ENCODE measurements around the gene ST7. TPM values are rescaled to one million over a fixed set of nuclear protein-coding genes. Genes with fewer than 3 reads are reported as not detected.

The ST7 gene
- total and polyA plus RNA-seq, 2 of the 13 experiments (the other 11 are each of a cell fraction or from before 2014, with no cell fraction given), result 17.3 to 23.5 TPM

DNA sequence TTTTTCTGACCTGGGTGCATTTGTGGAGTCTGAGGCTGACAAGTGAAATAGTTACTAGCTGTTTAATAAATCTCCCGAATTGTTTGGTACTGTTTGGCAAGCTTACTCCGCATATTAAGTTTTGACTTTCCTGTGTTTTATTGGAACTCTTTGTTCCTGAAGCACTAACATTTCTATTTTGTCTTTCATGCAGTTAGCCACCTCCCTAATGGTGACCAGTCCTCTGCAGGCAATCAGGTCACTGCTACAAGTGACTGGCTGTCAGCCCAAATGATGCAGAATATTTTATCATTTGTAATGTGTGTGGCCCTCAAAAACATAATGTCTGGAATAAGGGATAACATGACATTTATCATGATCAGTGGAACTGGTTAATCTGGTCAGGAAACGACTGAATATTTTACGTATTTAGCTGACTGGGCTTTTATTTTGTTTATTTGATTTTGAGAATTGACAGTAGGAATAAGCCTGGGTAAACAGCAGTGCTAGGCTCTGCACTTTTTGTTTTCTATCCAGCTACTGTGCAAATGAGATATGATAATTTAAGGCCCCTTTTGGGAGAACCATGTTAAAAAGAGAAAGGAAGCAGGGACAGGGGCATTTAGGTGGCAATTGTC is 82.9 kb downstream of the ST7 start:
- Histone ChIP-seq H3K9ac (ENCODE audit: insufficient read depth, low read depth, low read length) (no peak overlapping the region), H3K36me3 (replicated peaks in 1 of 2; ENCODE audit: control insufficient read depth in 1 of 2, insufficient read depth in 2 of 2, low read length in 2 of 2) (no peaks in the 10 kb centered on the region), H3K4me1 (ENCODE audit: insufficient read depth, low read length) (no peaks in the 10 kb centered on the region), H3K4me3 (replicated peaks in 1 of 3; ENCODE audit: insufficient read depth in 1 of 3, low read depth in 2 of 3, low read length in 3 of 3) (no peak overlapping the region), H3K79me2 (ENCODE audit: insufficient read depth, low read length) (no peaks in the 10 kb centered on the region), H2AFZ (ENCODE audit: low read length) (no peak overlapping the region), H3K27ac (ENCODE audit: extremely low read length, insufficient read depth, low read length) (no peak overlapping the region), H3K4me2 (ENCODE audit: low read depth, low read length) (no peak overlapping the region), H4K20me1 (ENCODE audit: insufficient read depth, low read length) (no peaks in the 10 kb centered on the region), H3K27me3 (ENCODE audit: control insufficient read depth in 1 of 2, insufficient read depth in 2 of 2, low read length in 2 of 2) (no peaks in the 10 kb centered on the region), H3K9me3 (ENCODE audit: low read length) (no peaks in the 10 kb centered on the region)
- in situ Hi-C loops (cut with HindIII; ENCODE audit: extremely low pct_ligation_motif_present, low pct_unique_long_range_greater_than_20kb), result no loop called here
- no peak for DNase-seq (ENCODE audit: low spot score)
- BruUV-seq (replicated peaks), result no TSS peak
- POLR2A ChIA-PET, result no interaction called here
- no peak for ATAC-seq
- WGBS (ENCODE audit: low lambda C conversion rate), result 87% methylated on average over 4 of the region's 4 CpGs
- FAIRE-seq, result no peak
- intact Hi-C loops (cut with micrococcal nuclease; ENCODE audit: unreplicated experiment), result no loop called here
- TF ChIP-seq NR0B2 (CRISPR knock-in tag; IDR thresholded peaks at IDR 0.05) (no peak), STAG1 (CRISPR knock-in tag; IDR thresholded peaks at IDR 0.05) (no peak), TBP (CRISPR knock-in tag; IDR thresholded peaks at IDR 0.05) (no peak), MAFF (IDR thresholded peaks at IDR 0.05; ENCODE audit: low read depth, low read length) (peak; percentile 91), MAFK (conservative IDR thresholded peaks at IDR 0.05 in 1 of 2, IDR thresholded peaks at IDR 0.05 in 1 of 2; ENCODE audit: low read length in 2 of 2) (peak; percentile 85 to 89), RXRB (CRISPR knock-in tag; IDR thresholded peaks at IDR 0.05; ENCODE audit: borderline replicate concordance) (no peak), ZNF234 (CRISPR knock-in tag; conservative IDR thresholded peaks at IDR 0.05) (no peak)
- CTCF ChIA-PET (ENCODE audit: low intra/inter-chr PET ratio, low total read pairs), result no interaction called here

DNA sequence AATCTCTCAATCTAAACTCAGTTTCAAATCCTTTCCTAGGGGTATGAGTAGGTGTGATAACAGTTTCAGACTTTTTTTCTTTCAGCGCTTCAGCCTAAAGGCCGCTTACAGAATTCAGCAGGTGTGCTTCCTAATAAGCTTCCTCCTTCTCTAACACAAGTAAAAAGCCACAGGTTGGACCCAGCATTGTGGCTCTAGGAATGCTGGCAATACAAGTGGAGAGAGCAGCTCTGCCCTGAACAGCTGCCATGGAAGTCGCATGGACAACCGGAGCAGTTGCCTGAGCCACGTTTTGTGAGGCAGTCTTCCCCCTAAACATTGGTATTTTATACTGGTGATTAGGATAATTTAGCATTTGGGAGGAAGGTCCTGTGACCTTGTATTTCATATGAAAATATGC is 83.5 kb downstream of the ST7 start:
- Histone ChIP-seq H3K9me3 (ENCODE audit: low read length) (no peaks in the 10 kb centered on the region), H3K27ac (ENCODE audit: extremely low read length, insufficient read depth, low read length) (no peak overlapping the region), H3K4me3 (replicated peaks in 1 of 3; ENCODE audit: insufficient read depth in 1 of 3, low read depth in 2 of 3, low read length in 3 of 3) (no peak overlapping the region), H2AFZ (ENCODE audit: low read length) (no peak overlapping the region), H3K4me2 (ENCODE audit: low read depth, low read length) (no peak overlapping the region), H4K20me1 (ENCODE audit: insufficient read depth, low read length) (no peaks in the 10 kb centered on the region), H3K9ac (ENCODE audit: insufficient read depth, low read depth, low read length) (no peak overlapping the region), H3K79me2 (ENCODE audit: insufficient read depth, low read length) (no peaks in the 10 kb centered on the region), H3K36me3 (replicated peaks in 1 of 2; ENCODE audit: control insufficient read depth in 1 of 2, insufficient read depth in 2 of 2, low read length in 2 of 2) (no peaks in the 10 kb centered on the region), H3K4me1 (ENCODE audit: insufficient read depth, low read length) (no peaks in the 10 kb centered on the region), H3K27me3 (ENCODE audit: control insufficient read depth in 1 of 2, insufficient read depth in 2 of 2, low read length in 2 of 2) (no peaks in the 10 kb centered on the region)
- POLR2A ChIA-PET, result no interaction called here
- ATAC-seq (no peak), DNase-seq (ENCODE audit: low spot score) (no peak), FAIRE-seq (no peak)
- BruUV-seq (replicated peaks), result no TSS peak
- WGBS (ENCODE audit: low lambda C conversion rate), result 91% methylated on average over 5 of the region's 5 CpGs
- intact Hi-C loops (cut with micrococcal nuclease; ENCODE audit: unreplicated experiment), result no loop called here
- in situ Hi-C loops (cut with HindIII; ENCODE audit: extremely low pct_ligation_motif_present, low pct_unique_long_range_greater_than_20kb), result no loop called here
- CTCF ChIA-PET (ENCODE audit: low intra/inter-chr PET ratio, low total read pairs), result no interaction called here
- TF ChIP-seq, protein P1, sequence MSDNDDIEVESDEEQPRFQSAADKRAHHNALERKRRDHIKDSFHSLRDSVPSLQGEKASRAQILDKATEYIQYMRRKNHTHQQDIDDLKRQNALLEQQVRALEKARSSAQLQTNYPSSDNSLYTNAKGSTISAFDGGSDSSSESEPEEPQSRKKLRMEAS (IDR thresholded peaks at IDR 0.05), result no peak
- TF ChIP-seq ZFP1 (CRISPR knock-in tag; IDR thresholded peaks at IDR 0.05) (no peak), ZNF790 (CRISPR knock-in tag; IDR thresholded peaks at IDR 0.05; ENCODE audit: borderline replicate concordance) (no peak), LCORL (IDR thresholded peaks at IDR 0.05) (no peak), LCORL (CRISPR knock-in tag; IDR thresholded peaks at IDR 0.05) (no peak), DNMT3B (CRISPR knock-in tag; conservative IDR thresholded peaks at IDR 0.05) (no peak), ZNF260 (CRISPR knock-in tag; IDR thresholded peaks at IDR 0.05; ENCODE audit: borderline replicate concordance, low read depth) (no peak), FOXP1 (IDR thresholded peaks at IDR 0.05) (no peak), FOXP1 (CRISPR knock-in tag; IDR thresholded peaks at IDR 0.05) (no peak), SNRNP70 (IDR thresholded peaks at IDR 0.05; ENCODE audit: low read depth, low read length) (no peak), EED (CRISPR knock-in tag; IDR thresholded peaks at IDR 0.05) (no peak), MXD4 (CRISPR knock-in tag; IDR thresholded peaks at IDR 0.05) (no peak)
- TF ChIP-seq, protein P2, sequence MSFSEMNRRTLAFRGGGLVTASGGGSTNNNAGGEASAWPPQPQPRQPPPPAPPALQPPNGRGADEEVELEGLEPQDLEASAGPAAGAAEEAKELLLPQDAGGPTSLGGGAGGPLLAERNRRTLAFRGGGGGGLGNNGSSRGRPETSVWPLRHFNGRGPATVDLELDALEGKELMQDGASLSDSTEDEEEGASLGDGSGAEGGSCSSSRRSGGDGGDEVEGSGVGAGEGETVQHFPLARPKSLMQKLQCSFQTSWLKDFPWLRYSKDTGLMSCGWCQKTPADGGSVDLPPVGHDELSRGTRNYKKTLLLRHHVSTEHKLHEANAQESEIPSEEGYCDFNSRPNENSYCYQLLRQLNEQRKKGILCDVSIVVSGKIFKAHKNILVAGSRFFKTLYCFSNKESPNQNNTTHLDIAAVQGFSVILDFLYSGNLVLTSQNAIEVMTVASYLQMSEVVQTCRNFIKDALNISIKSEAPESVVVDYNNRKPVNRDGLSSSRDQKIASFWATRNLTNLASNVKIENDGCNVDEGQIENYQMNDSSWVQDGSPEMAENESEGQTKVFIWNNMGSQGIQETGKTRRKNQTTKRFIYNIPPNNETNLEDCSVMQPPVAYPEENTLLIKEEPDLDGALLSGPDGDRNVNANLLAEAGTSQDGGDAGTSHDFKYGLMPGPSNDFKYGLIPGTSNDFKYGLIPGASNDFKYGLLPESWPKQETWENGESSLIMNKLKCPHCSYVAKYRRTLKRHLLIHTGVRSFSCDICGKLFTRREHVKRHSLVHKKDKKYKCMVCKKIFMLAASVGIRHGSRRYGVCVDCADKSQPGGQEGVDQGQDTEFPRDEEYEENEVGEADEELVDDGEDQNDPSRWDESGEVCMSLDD (CRISPR knock-in tag; IDR thresholded peaks at IDR 0.05; ENCODE audit: borderline replicate concordance), result no peak
